GM12875 (cell line): ENCODE data around the gene SGMS1.

ENCODE experiments used
- H3K4me3 ChIP-seq: one replicate; pipeline ENCODE4 v1.5.1; 2011; ENCODE audit warnings: low read depth, low read length, control low read depth
- CTCF ChIP-seq: IDR thresholded peaks from 2 replicates; pipeline ENCODE4 v1.5.1; 2011; ENCODE audit warnings: low read depth, mild to moderate bottlenecking, control low read depth, inconsistent platforms, low read length, moderate library complexity, borderline replicate concordance; ENCODE audit not compliant: insufficient read depth

SGMS1 gene

DNA sequence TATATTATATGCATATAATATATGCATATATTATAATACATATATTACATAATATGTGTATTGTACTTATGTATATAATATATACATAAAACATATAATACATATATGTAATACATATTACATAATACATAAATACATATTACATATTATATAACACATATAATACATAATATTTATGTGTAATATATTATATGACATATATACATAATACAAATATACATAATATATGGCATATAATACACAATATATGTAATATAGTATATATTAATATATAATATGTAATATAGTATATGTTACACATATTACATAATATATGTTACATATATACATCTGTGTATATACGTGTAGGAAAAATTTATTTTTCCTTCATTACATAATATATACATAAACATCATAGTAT lies 63.4 kb downstream of the SGMS1 start:
- H3K4me3 ChIP-seq = no peak overlapping the region
- TF ChIP-seq CTCF = no peak

- TF ChIP-seq CTCF = no peak
- H3K4me3 ChIP-seq = no peak overlapping the region
Observed at GRCh38 chr10:50558371-50558770, 65.4 kb downstream of the SGMS1 start.

GRCh38 chr10:50557130-50557682 lies 66.5 kb downstream of the SGMS1 start:
- TF ChIP-seq CTCF = no peak
- no peak overlapping the region for H3K4me3 ChIP-seq

DNA sequence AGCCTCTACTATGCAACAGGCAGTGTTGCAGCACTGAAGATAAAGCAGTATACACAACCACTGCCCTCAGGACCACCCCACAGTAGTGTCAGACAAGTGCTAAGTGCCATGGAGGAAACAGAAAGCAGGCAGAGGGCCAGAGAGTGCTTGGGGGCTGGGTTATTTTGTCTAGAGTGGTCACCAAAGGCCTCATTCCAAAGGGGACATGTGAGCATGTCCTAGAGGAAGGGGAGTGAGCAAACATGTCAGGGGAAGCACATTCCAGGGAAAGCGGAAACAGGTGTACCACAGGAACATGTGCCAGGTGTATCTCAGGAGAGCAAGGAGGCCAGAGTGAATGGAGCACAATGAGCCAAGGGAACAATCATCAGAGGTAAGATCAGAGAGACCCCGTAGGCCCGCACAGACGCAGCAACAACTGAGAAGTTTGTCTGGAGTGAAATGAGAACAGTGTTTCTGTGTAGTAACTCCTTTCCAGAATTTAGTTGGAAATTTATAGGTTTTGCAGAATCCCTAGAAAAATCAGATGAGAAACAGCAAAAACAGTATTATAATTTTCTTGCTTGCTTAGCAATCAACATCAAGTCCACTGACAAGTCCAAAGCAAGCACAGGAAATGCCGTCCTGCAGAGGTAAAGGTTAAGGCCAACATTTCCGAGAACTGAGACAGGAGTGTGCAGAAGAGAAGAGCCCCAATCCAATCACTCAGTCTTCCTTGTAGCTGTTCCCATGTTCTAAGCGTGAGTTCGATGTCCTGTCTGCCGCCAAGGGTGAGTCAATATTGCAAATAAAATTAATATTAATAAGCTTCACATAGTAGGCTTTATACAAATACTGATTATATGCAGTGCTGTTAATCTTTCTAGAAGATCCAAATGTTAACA lies 67.3 kb downstream of the SGMS1 start:
- H3K4me3 ChIP-seq = no peak overlapping the region
- no peak for TF ChIP-seq CTCF

- no peak overlapping the region for H3K4me3 ChIP-seq
- peak; percentile 21; the same call in 1 of the 2 replicates for TF ChIP-seq CTCF
Observed at GRCh38 chr10:50554995-50555568, 68.7 kb downstream of the SGMS1 start.

GRCh38 chr10:50554376-50554994 lies 69.3 kb downstream of the SGMS1 start:
- no peak overlapping the region for H3K4me3 ChIP-seq
- no peak for TF ChIP-seq CTCF
